RKO (cell line): ENCODE measurements around the gene NKAPD1.
"Not testable (repeated sequence)": the region's sequence is repeated elsewhere in the genome, so short reads cannot be mapped to it uniquely, and the experiment has no call there.

Experiments used
- DNase-seq: peaks from one replicate; pipeline ENCODE4 v3.0.0-alpha.2; 2016; ENCODE audit warnings: low spot score

NKAPD1 gene

GRCh38 chr11:112073941-112074811, at the start of gene NKAPD1, which contains the start of gene PIH1D2:
TSS of gene NKAPD1 (plus strand) at chr11:112074299. CDS start at chr11:112075575, 1,276 bp downstream.
TSS of gene PIH1D2 (minus strand) at chr11:112074017. CDS start at chr11:112073174, 843 bp downstream.
- DNase-seq: peak; percentile 87

GRCh38 chr11:112024773-112025678, 49.1 kb upstream of the NKAPD1 start, which contains the start of gene DLAT:
TSS of gene DLAT (plus strand) at chr11:112025408. CDS start at chr11:112025473, 65 bp downstream.
- DNase-seq: peak; percentile 91

- DNase-seq: peak; percentile 24
Measured at GRCh38 chr11:112025707-112026106, 48.4 kb upstream of the NKAPD1 start.

- not testable (repeated sequence) for DNase-seq
Measured at GRCh38 chr11:112026784-112027410, 47.2 kb upstream of the NKAPD1 start.

- no peak for DNase-seq
Measured at GRCh38 chr11:112029460-112029859, 44.6 kb upstream of the NKAPD1 start.

- DNase-seq: no peak
Measured at GRCh38 chr11:112033902-112034301, 40.2 kb upstream of the NKAPD1 start.

GRCh38 chr11:112037527-112037926, 36.6 kb upstream of the NKAPD1 start:
- no peak for DNase-seq

GRCh38 chr11:112042161-112042960, 31.7 kb upstream of the NKAPD1 start:
- DNase-seq: no peak

- no peak for DNase-seq
Measured at GRCh38 chr11:112042961-112043304, 31.2 kb upstream of the NKAPD1 start.

GRCh38 chr11:112044961-112045360, 29.1 kb upstream of the NKAPD1 start:
- DNase-seq: no peak

- DNase-seq: not testable (repeated sequence)
Measured at GRCh38 chr11:112046647-112047046, 27.5 kb upstream of the NKAPD1 start.

- DNase-seq: not testable (repeated sequence)
Measured at GRCh38 chr11:112048256-112048655, 25.8 kb upstream of the NKAPD1 start.

GRCh38 chr11:112049777-112050176, 24.3 kb upstream of the NKAPD1 start:
- DNase-seq: no peak

GRCh38 chr11:112050721-112051120, 23.4 kb upstream of the NKAPD1 start:
- no peak for DNase-seq

GRCh38 chr11:112051768-112052167, 22.3 kb upstream of the NKAPD1 start:
- DNase-seq: no peak

GRCh38 chr11:112057170-112057569, 16.9 kb upstream of the NKAPD1 start:
- no peak for DNase-seq

GRCh38 chr11:112058103-112058502, 16.0 kb upstream of the NKAPD1 start:
- no peak for DNase-seq

- DNase-seq: no peak
Measured at GRCh38 chr11:112062923-112063322, 11.2 kb upstream of the NKAPD1 start.

GRCh38 chr11:112082729-112083128, 8.6 kb downstream of the NKAPD1 start:
- peak; percentile 85 for DNase-seq

GRCh38 chr11:112085822-112086421, 11.8 kb downstream of the NKAPD1 start:
- DNase-seq: peak; percentile 69
